GM23338 (cell line): Measurements from ENCODE around the gene DNAJC8. TPM values are rescaled to one million over a fixed set of nuclear protein-coding genes. Genes with fewer than 3 reads are reported as not detected.
A peak's percentile ranks its signal among the peaks of the same experiment; 100 is the strongest.

Experiments used
- ATAC-seq: fragments of 200-7000 bp; cut with Tn5 transposase; 3 replicates; pipeline ENCODE4 v1.9.1; 2020
- DNase-seq: peaks from one replicate; pipeline ENCODE4 v3.0.0-alpha.2; 2015; ENCODE audit warnings: low spot score
- H2AFZ ChIP-seq: fragments of 200-600 bp; sonication (generic); 2 replicates; pipeline ENCODE4 v1.8.0; 2016; ENCODE audit warnings: antibody characterized with exemption, mild to moderate bottlenecking, moderate library complexity
- H3F3A ChIP-seq: fragments of 200-600 bp; sonication (generic); replicated peaks from 2 replicates; pipeline ENCODE4 v1.8.0; 2017; ENCODE audit warnings: antibody characterized with exemption, mixed run types, low read depth
- H3K27ac ChIP-seq: fragments of 200-600 bp; sonication (generic); 2 replicates; pipeline ENCODE4 v1.6.1; 2016; ENCODE audit warnings: low read depth
- H3K27me3 ChIP-seq: fragments of 200-600 bp; sonication (generic); 2 replicates; pipeline ENCODE4 v1.8.0; 2016; ENCODE audit warnings: mild to moderate bottlenecking, mixed run types, moderate library complexity; ENCODE audit not compliant: insufficient read depth
- H3K36me3 ChIP-seq: fragments of 200-600 bp; sonication (generic); 2 replicates; pipeline ENCODE4 v1.8.0; 2016; ENCODE audit warnings: mild to moderate bottlenecking; ENCODE audit not compliant: insufficient read depth
- H3K4me1 ChIP-seq: fragments of 200-600 bp; sonication (generic); 2 replicates; pipeline ENCODE4 v1.8.0; 2016; ENCODE audit warnings: mild to moderate bottlenecking, moderate library complexity; ENCODE audit not compliant: insufficient read depth
- H3K4me2 ChIP-seq: fragments of 200-600 bp; sonication (generic); 2 replicates; pipeline ENCODE4 v1.7.1; 2017; ENCODE audit warnings: mixed run types
- H3K4me3 ChIP-seq: fragments of 200-600 bp; sonication (generic); 2 replicates; pipeline ENCODE4 v1.6.1; 2016; ENCODE audit warnings: mixed run types
- H3K79me2 ChIP-seq: fragments of 200-600 bp; sonication (generic); replicated peaks from 2 replicates; pipeline ENCODE4 v1.8.0; 2017; ENCODE audit warnings: mild to moderate bottlenecking; ENCODE audit not compliant: insufficient read depth
- H3K9me2 ChIP-seq: fragments of 200-600 bp; sonication (generic); 2 replicates; pipeline ENCODE4 v1.8.0; 2017; ENCODE audit not compliant: insufficient read depth
- H4K20me1 ChIP-seq: fragments of 200-600 bp; sonication (generic); replicated peaks from 2 replicates; pipeline ENCODE4 v1.8.0; 2017; ENCODE audit warnings: mild to moderate bottlenecking; ENCODE audit not compliant: insufficient read depth
- H3K27ac Mint-ChIP-seq: 2 replicates; pipeline ENCODE4 v1.8.0; 2020; ENCODE audit warnings: inconsistent platforms, mild to moderate bottlenecking, moderate library complexity, mixed read lengths
- H3K27me3 Mint-ChIP-seq: 3 replicates; pipeline ENCODE4 v1.8.0; 2022; ENCODE audit warnings: low read depth, mild to moderate bottlenecking, moderate library complexity, mixed read lengths, inconsistent platforms; ENCODE audit not compliant: insufficient read depth, poor library complexity
- H3K36me3 Mint-ChIP-seq: 3 replicates; pipeline ENCODE4 v1.8.0; 2021; ENCODE audit warnings: low read depth, mild to moderate bottlenecking, inconsistent platforms, moderate library complexity, mixed read lengths
- H3K4me1 Mint-ChIP-seq: 3 replicates; pipeline ENCODE4 v1.8.0; 2020; ENCODE audit warnings: mild to moderate bottlenecking, inconsistent platforms, mixed read lengths
- H3K4me3 Mint-ChIP-seq: 3 replicates; pipeline ENCODE4 v1.8.0; 2021; ENCODE audit warnings: moderate library complexity, mild to moderate bottlenecking, inconsistent platforms, mixed read lengths
- H3K9me3 Mint-ChIP-seq: 3 replicates; pipeline ENCODE4 v1.8.0; 2020; ENCODE audit warnings: moderate library complexity, mild to moderate bottlenecking, inconsistent platforms, mixed read lengths
- CREB1 ChIP-seq: fragments of 250-450 bp; sonication (Bioruptor Pico); IDR thresholded peaks from 2 replicates; pipeline ENCODE4 v1.5.0; 2020; ENCODE audit warnings: low read depth, mild to moderate bottlenecking, moderate library complexity
- CTCF ChIP-seq, 2 experiments: fragments of 200-600 bp in 1 of 2; sonication (generic) in 1 of 2; conservative IDR thresholded peaks; 2 replicates each; pipeline versions ENCODE4 v1.5.1 to v1.6.1; 2016 to 2017; ENCODE audit warnings: antibody characterized with exemption in 2 of 2, low read depth in 2 of 2, mild to moderate bottlenecking in 2 of 2, moderate library complexity in 1 of 2
- EZH2 ChIP-seq: fragments of 200-600 bp; sonication (generic); IDR thresholded peaks from one replicate; pipeline ENCODE4 v1.8.0; 2017; ENCODE audit warnings: antibody characterized with exemption, mild to moderate bottlenecking, low read depth; ENCODE audit not compliant: unreplicated experiment
- EZH2phosphoT487 ChIP-seq: fragments of 200-600 bp; sonication (generic); IDR thresholded peaks from one replicate; pipeline ENCODE4 v1.8.1; 2018; ENCODE audit warnings: antibody characterized with exemption; ENCODE audit not compliant: unreplicated experiment
- JUNB ChIP-seq: IDR thresholded peaks from one replicate; pipeline ENCODE4 v1.6.1; 2016; ENCODE audit warnings: antibody characterized with exemption; ENCODE audit not compliant: unreplicated experiment
- NANOG ChIP-seq: IDR thresholded peaks from 2 replicates; pipeline ENCODE4 v1.6.1; 2016; ENCODE audit warnings: antibody characterized with exemption, borderline replicate concordance
- POLR2AphosphoS5 ChIP-seq: IDR thresholded peaks from 2 replicates; pipeline ENCODE4 v1.6.1; 2016; ENCODE audit warnings: antibody characterized with exemption, low read depth
- REST ChIP-seq: IDR thresholded peaks from one replicate; pipeline ENCODE4 v1.6.1; 2018; ENCODE audit warnings: antibody characterized with exemption; ENCODE audit not compliant: unreplicated experiment
- STAT1 ChIP-seq: IDR thresholded peaks from one replicate; pipeline ENCODE4 v1.6.1; 2016; ENCODE audit warnings: antibody characterized with exemption; ENCODE audit not compliant: unreplicated experiment
- ZNF114 ChIP-seq: fragments of 250-450 bp; sonication (Bioruptor Pico); IDR thresholded peaks from 2 replicates; pipeline ENCODE4 v1.5.0; 2020; ENCODE audit warnings: mild to moderate bottlenecking, moderate library complexity
- ZNF331 ChIP-seq: fragments of 250-450 bp; sonication (Bioruptor Pico); IDR thresholded peaks from 2 replicates; pipeline ENCODE4 v1.5.0; 2020; ENCODE audit warnings: low read depth, mild to moderate bottlenecking, moderate library complexity
- ZNF462 ChIP-seq: fragments of 250-450 bp; sonication (Bioruptor Pico); IDR thresholded peaks from 2 replicates; pipeline ENCODE4 v1.5.0; 2020; ENCODE audit warnings: mild to moderate bottlenecking, moderate library complexity
- polyA plus RNA-seq: library from polyadenylated mRNA; unstranded; fragments of >200 nt; fragmentation: Nextera tagmentation; extraction: Ambion mirVana; gene quantifications from 2 replicates; pipeline ENCODE4 v1.2.1, GENCODE V29; 2016
- total RNA-seq: library from RNA; depleted of rRNA; stranded (reverse); fragments of >200 nt; shearing (Covaris generic); gene quantifications from 2 replicates; pipeline ENCODE4 v1.2.3, GENCODE V29; 2014
- TF ChIP-seq, protein P1 (sequence below): IDR thresholded peaks from 2 replicates; pipeline ENCODE4 v1.6.1; 2016; ENCODE audit warnings: antibody characterized with exemption

Gene DNAJC8
- total and polyA plus RNA-seq, 2 experiments from 2014 or later, result 67.3 to 210 TPM

DNA sequence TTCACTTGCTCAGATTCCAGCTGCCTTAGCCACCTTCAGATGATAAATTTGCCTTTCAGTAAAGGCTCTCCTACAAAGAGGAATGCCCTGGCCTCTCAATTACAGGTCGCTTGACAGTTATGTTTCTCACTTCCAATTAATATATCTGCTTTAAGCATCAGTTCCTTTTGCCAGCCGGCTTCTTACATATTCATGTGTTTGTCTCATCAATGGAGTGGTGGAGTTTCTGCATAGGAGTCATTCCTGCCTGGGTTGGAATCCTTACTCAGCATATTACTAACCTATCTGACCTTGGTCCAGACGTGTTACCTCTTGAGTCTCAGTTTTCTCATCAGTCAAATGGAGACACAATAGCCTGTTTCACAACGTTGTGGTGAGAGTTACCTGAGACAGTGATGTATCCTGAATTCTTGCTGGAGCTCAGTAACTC lies 17.1 kb upstream of the DNAJC8 start:
- H3K9me3 Mint-ChIP-seq, result no peaks in the 10 kb centered on the region; the same call in 2 of the 3 replicates
- no peak overlapping the region for H2AFZ ChIP-seq
- TF ChIP-seq EZH2 (no peak), REST (no peak), JUNB (no peak), CTCF (conservative IDR thresholded peaks at IDR 0.05; ENCODE audit: low read depth in 2 of 2) (no peak), ZNF331 (CRISPR knock-in tag) (no peak), STAT1 (no peak), EZH2phosphoT487 (no peak), POLR2AphosphoS5 (no peak), ZNF114 (CRISPR knock-in tag) (no peak), ZNF462 (no peak), NANOG (no peak), CREB1 (no peak)
- TF ChIP-seq, protein P1, sequence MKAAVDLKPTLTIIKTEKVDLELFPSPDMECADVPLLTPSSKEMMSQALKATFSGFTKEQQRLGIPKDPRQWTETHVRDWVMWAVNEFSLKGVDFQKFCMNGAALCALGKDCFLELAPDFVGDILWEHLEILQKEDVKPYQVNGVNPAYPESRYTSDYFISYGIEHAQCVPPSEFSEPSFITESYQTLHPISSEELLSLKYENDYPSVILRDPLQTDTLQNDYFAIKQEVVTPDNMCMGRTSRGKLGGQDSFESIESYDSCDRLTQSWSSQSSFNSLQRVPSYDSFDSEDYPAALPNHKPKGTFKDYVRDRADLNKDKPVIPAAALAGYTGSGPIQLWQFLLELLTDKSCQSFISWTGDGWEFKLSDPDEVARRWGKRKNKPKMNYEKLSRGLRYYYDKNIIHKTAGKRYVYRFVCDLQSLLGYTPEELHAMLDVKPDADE, result no peak
- no peaks in the 10 kb centered on the region for H4K20me1 ChIP-seq
- H3F3A ChIP-seq, result no peaks in the 10 kb centered on the region; the same call in 1 of the 2 replicates
- no peak overlapping the region for H3K4me3 ChIP-seq
- H3K27ac Mint-ChIP-seq, result peak overlapping the region; percentile 49
- peaks cover 1% of the 10 kb centered on the region; the same call in 2 of the 3 replicates for H3K36me3 Mint-ChIP-seq
- peaks cover 7% of the 10 kb centered on the region for H3K27me3 Mint-ChIP-seq
- H3K4me1 Mint-ChIP-seq, result peaks cover 31% of the 10 kb centered on the region
- DNase-seq (no peak), ATAC-seq (no peak)
- no peaks in the 10 kb centered on the region for H3K27me3 ChIP-seq
- no peaks in the 10 kb centered on the region for H3K9me2 ChIP-seq
- peaks cover 17% of the 10 kb centered on the region for H3K4me1 ChIP-seq
- no peak overlapping the region for H3K4me3 Mint-ChIP-seq
- H3K36me3 ChIP-seq, result no peaks in the 10 kb centered on the region
- no peaks in the 10 kb centered on the region for H3K79me2 ChIP-seq
- H3K27ac ChIP-seq, result peak overlapping the region; percentile 82
- no peak overlapping the region for H3K4me2 ChIP-seq
